WTC11 (cell line): ENCODE results near the gene TARM1. TPM values are rescaled to one million over a fixed set of nuclear protein-coding genes. Genes with fewer than 3 reads are reported as not detected.

Experiments
- ATAC-seq: fragments of 200-7000 bp; cut with Tn5 transposase; 2 replicates; pipeline ENCODE4 v1.10.0; 2021; ENCODE audit warnings: mild to moderate bottlenecking, moderate library complexity
- CTCF ChIA-PET: fragments of 300-600 bp; sonication (Branson Sonifier 250); formaldehyde crosslinking; loops from one replicate; lab custom pipeline; 2021; ENCODE audit warnings: antibody characterized with exemption; lab: Charles Lee
- POLR2A ChIA-PET: fragments of 350-600 bp; sonication (Branson Sonifier 250); formaldehyde crosslinking; loops from one replicate; lab custom pipeline; 2021; ENCODE audit warnings: antibody characterized with exemption; lab: Charles Lee
- DNase-seq: peaks from one replicate; pipeline ENCODE4 v3.0.0; 2021; ENCODE audit warnings: low spot score
- H3K27ac Mint-ChIP-seq: 2 replicates; pipeline ENCODE4 v1.8.0; 2021; ENCODE audit warnings: mixed read lengths
- H3K27me3 Mint-ChIP-seq: 2 replicates; pipeline ENCODE4 v1.8.0; 2021; ENCODE audit warnings: low read depth, mild to moderate bottlenecking, moderate library complexity, mixed read lengths
- H3K36me3 Mint-ChIP-seq: 2 replicates; pipeline ENCODE4 v1.8.0; 2021; ENCODE audit warnings: mixed read lengths
- H3K4me1 Mint-ChIP-seq: 2 replicates; pipeline ENCODE4 v1.8.0; 2022; ENCODE audit warnings: mixed read lengths
- H3K4me3 Mint-ChIP-seq: 2 replicates; pipeline ENCODE4 v1.8.0; 2021; ENCODE audit warnings: mild to moderate bottlenecking, moderate library complexity, mixed read lengths
- H3K9me3 Mint-ChIP-seq: 2 replicates; pipeline ENCODE4 v1.8.0; 2021; ENCODE audit warnings: mixed read lengths
- ATF3 ChIP-seq: sonication (generic); formaldehyde crosslinking; conservative IDR thresholded peaks from 2 replicates; pipeline ENCODE4 v1.8.1; 2022; ENCODE audit warnings: mild to moderate bottlenecking, missing genetic modification reagents
- ERG ChIP-seq: fragments of 250-450 bp; sonication (Bioruptor Pico); IDR thresholded peaks from 2 replicates; pipeline ENCODE4 v1.8.0; 2021; ENCODE audit warnings: mild to moderate bottlenecking
- ESRRA ChIP-seq: sonication (generic); formaldehyde crosslinking; IDR thresholded peaks from 2 replicates; pipeline ENCODE4 v1.8.1; 2022; ENCODE audit warnings: mild to moderate bottlenecking, missing genetic modification reagents, borderline replicate concordance
- FOXJ3 ChIP-seq: sonication (generic); formaldehyde crosslinking; IDR thresholded peaks from 2 replicates; pipeline ENCODE4 v1.9.0; 2021; ENCODE audit warnings: missing genetic modification reagents, mild to moderate bottlenecking, borderline replicate concordance
- FOXP4 ChIP-seq: sonication (generic); formaldehyde crosslinking; IDR thresholded peaks from 2 replicates; pipeline ENCODE4 v1.8.0; 2022; ENCODE audit warnings: mild to moderate bottlenecking, missing genetic modification reagents
- GABPB1 ChIP-seq: sonication (generic); formaldehyde crosslinking; IDR thresholded peaks from 2 replicates; pipeline ENCODE4 v1.8.1; 2023; ENCODE audit warnings: mild to moderate bottlenecking, missing genetic modification reagents
- GTF2I ChIP-seq: fragments of 250-450 bp; sonication (Bioruptor Pico); conservative IDR thresholded peaks from 2 replicates; pipeline ENCODE4 v1.4.0; 2021; ENCODE audit warnings: mild to moderate bottlenecking
- MLX ChIP-seq: sonication (generic); formaldehyde crosslinking; IDR thresholded peaks from 2 replicates; pipeline ENCODE4 v1.8.1; 2023; ENCODE audit warnings: mild to moderate bottlenecking, missing genetic modification reagents, moderate library complexity
- NR2C2 ChIP-seq: sonication (generic); formaldehyde crosslinking; IDR thresholded peaks from 2 replicates; pipeline ENCODE4 v1.8.0; 2022; ENCODE audit warnings: mild to moderate bottlenecking, missing genetic modification reagents
- OVOL2 ChIP-seq: fragments of 250-450 bp; sonication (Bioruptor Pico); IDR thresholded peaks from 2 replicates; pipeline ENCODE4 v1.9.0; 2021; ENCODE audit warnings: mild to moderate bottlenecking, borderline replicate concordance
- RELA ChIP-seq: sonication (generic); formaldehyde crosslinking; IDR thresholded peaks from 2 replicates; pipeline ENCODE4 v1.8.1; 2022; ENCODE audit warnings: missing genetic modification reagents, mild to moderate bottlenecking, borderline replicate concordance
- SP1 ChIP-seq: sonication (generic); formaldehyde crosslinking; conservative IDR thresholded peaks from 2 replicates; pipeline ENCODE4 v1.8.1; 2022; ENCODE audit warnings: missing genetic modification reagents
- STAT6 ChIP-seq: sonication (generic); formaldehyde crosslinking; conservative IDR thresholded peaks from 2 replicates; pipeline ENCODE4 v1.8.1; 2023; ENCODE audit warnings: mild to moderate bottlenecking, low read depth, missing genetic modification reagents, moderate library complexity
- TEAD1 ChIP-seq: sonication (generic); formaldehyde crosslinking; IDR thresholded peaks from 2 replicates; pipeline ENCODE4 v1.8.0; 2022; ENCODE audit warnings: mild to moderate bottlenecking, missing genetic modification reagents
- ZNF219 ChIP-seq: sonication (generic); formaldehyde crosslinking; IDR thresholded peaks from 2 replicates; pipeline ENCODE4 v1.8.0; 2023; ENCODE audit warnings: missing genetic modification reagents, mild to moderate bottlenecking, borderline replicate concordance
- ZNF396 ChIP-seq: fragments of 250-450 bp; sonication (Bioruptor Pico); IDR thresholded peaks from 2 replicates; pipeline ENCODE4 v1.8.0; 2021; ENCODE audit warnings: mild to moderate bottlenecking, moderate library complexity, borderline replicate concordance
- total RNA-seq: library from RNA; stranded (reverse); gene quantifications from 3 replicates; pipeline ENCODE4 v1.2.3, GENCODE V29; 2021

Gene TARM1
- total RNA-seq, 1 experiment from 2014 or later, result not detected

GRCh38 chr19:54125713-54126112 lies 44.5 kb upstream of the TARM1 start (continued):
- TF ChIP-seq STAT6 (CRISPR knock-in tag), result no peak
- TF ChIP-seq GTF2I (CRISPR knock-in tag), result no peak
- TF ChIP-seq NR2C2 (CRISPR knock-in tag), result no peak
- TF ChIP-seq GABPB1 (CRISPR knock-in tag), result no peak

- ChIA-PET CTCF (interaction anchor here (1.2 to 1.5 kb wide), 2 partner anchors 13 to 212 kb away, joined by 3 to 4 read pairs; partner anchors contain the start of gene CNOT3), POLR2A (no interaction called here)
- TF ChIP-seq SP1 (CRISPR knock-in tag) (no peak), NR2C2 (CRISPR knock-in tag) (no peak), OVOL2 (CRISPR knock-in tag) (no peak), ZNF396 (no peak), TEAD1 (CRISPR knock-in tag) (no peak), FOXJ3 (CRISPR knock-in tag) (no peak), ERG (no peak), ATF3 (no peak), ZNF219 (CRISPR knock-in tag) (no peak)
- Mint-ChIP-seq H3K27ac (no peak overlapping the region), H3K9me3 (no peaks in the 10 kb centered on the region), H3K4me1 (no peaks in the 10 kb centered on the region), H3K27me3 (no peaks in the 10 kb centered on the region), H3K4me3 (no peak overlapping the region), H3K36me3 (peaks cover 60% of the 10 kb centered on the region)
- DNase-seq (no peak), ATAC-seq (no peak)
These were observed 43.2 kb upstream of the TARM1 start for GRCh38 chr19:54124393-54124792.

GRCh38 chr19:54123682-54124081 lies 42.5 kb upstream of the TARM1 start:
- no peak for TF ChIP-seq ESRRA (CRISPR knock-in tag)
- TF ChIP-seq ATF3, result no peak
- no peak for TF ChIP-seq TEAD1 (CRISPR knock-in tag)
- TF ChIP-seq FOXP4 (CRISPR knock-in tag), result no peak
- no peak for TF ChIP-seq MLX
- no peak for TF ChIP-seq RELA (CRISPR knock-in tag)
- TF ChIP-seq, all 79 proteins: peak for 0
- Mint-ChIP-seq H3K4me3 (no peak overlapping the region), H3K27me3 (no peaks in the 10 kb centered on the region), H3K27ac (no peak overlapping the region), H3K9me3 (no peaks in the 10 kb centered on the region), H3K4me1 (no peaks in the 10 kb centered on the region), H3K36me3 (peaks cover 62% of the 10 kb centered on the region)
- no peak for ATAC-seq
- no peak for DNase-seq
- POLR2A ChIA-PET, result no interaction called here
- CTCF ChIA-PET, result interaction anchor here (1.2 to 1.5 kb wide), 2 partner anchors 13 to 211 kb away, joined by 3 to 4 read pairs; partner anchors contain the start of gene CNOT3
